CD4-positive, alpha-beta T cell treated with Interferon alpha-2 for 1 hour (primary cell): Measurements from ENCODE around the gene UROC1.

ENCODE experiments used
- DNase-seq, 2 donors: peaks; one replicate each; pipeline ENCODE4 v3.0.0-alpha.2; 2020 to 2022

Gene UROC1

DNA sequence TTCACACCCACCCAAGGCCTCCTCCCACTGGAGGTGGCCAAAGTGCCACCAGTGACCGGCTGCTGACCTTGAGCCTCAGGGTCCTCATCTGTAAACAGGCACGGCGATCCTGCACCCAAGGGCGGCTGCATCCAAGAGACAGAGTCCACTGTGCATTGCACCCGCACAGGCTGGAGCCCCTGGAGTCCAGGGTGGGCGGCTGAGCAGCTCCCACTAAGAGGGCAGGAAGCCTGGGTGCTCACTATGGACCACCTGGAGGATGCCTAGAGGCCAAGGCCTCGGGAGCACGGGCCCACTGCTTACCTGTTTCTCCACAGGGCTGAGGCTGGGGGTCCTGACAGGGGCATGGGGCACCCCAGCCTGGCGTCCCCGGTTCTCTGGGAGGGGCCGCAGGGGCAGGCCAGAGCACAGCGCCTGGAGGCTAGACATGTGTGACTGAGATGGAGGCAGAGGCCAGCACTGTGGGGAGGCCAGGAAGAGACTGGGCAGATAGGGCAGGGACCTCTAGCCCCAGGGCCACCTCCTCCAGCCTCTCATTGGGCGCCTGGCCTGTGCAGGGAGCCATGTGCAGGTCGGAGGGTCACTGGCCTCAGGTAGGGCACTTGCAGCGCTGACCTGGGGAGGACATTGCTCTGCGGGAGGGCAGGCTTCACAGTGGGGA lies at the start of gene UROC1:
UROC1 (minus strand) TSS at position 483 of the 661 bp plus-strand sequence; CDS start at position 429, 54 bp downstream.
- DNase-seq, result no peak

DNA sequence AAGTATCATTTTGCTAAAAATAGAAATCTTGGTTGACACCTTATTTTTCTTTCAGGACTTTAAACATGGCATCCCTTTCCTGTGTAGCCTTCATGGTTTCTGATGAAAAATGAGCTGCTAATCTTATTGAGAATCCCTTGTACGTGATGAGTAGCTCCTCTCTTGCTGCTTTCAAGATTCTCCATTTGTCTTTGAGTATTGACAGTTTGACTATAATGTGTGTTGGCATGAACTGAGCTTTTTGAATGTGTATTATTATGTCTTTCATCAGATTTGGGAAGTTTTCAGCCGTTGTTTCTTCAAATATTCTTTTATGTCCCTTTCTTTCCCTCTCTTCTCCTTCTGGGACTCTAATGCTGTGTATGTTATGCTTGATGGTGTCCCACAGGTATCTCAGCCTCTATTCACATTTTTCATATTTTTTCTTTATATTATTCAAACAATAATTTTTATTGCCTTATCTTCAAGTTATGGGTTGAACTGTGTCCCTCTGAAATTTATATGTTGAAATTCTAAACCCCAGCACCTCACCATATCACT lies 45.2 kb upstream of the UROC1 start:
- no peak for DNase-seq

DNA sequence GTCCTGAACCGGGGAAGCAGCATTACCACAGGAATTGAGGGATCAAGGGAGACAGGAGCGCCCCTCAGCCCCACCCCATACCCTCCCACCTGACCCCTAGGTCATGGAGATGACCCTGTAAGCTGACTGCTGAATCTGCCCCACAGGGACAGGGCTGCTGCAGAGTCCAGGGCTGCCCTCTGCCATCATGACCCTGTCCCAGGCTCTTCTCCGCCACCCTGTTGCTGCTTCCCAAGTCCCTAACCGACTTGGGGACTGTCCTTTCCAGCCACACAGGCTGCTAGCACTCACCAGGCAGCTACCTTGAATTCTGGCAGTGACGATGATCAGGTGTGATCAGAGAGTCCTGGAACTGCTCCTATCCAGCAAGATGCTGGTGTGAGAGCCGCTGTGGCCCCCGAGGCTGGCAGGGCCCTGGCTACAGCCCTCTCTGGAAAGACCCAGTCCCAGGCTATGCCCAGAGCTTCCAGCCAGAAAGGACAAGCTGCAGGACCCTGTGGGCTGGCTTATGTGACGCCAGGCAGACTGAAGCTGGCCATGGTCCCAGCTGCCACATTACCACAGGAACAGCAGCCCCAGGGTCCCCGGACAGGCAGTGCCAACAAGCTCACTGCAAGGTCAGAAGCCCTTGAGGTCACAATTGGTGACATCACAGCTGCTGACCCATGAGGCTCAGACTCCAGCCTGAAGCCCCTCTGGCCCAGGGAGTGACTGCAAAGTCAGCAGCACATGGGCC lies 40.9 kb upstream of the UROC1 start, which contains the start of gene C3orf22:
C3orf22 (minus strand) TSS at position 597 of the 736 bp plus-strand sequence. CDS start 5,542 bp downstream, outside the sequence.
- no peak for DNase-seq

DNA sequence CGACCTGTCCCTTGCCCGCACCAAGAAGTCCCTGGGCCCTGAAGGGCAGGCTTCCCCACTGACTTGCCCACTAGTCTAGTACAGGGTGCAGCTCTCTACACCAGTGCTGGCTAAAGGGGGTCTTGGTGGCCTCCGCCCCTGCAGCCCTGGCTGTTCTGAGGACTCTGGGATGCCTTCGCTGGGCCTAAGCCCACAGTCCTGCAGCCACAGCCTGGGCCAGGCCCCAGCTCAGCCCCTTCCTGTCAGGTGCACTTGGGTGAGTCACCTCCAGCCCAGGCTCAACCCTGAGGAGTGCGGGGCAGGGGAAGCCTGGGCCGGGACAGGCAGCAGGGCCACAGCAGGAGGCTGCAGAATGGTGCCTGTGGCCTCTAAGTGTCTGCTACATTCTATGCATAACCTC lies 40.2 kb upstream of the UROC1 start:
- no peak for DNase-seq

DNA sequence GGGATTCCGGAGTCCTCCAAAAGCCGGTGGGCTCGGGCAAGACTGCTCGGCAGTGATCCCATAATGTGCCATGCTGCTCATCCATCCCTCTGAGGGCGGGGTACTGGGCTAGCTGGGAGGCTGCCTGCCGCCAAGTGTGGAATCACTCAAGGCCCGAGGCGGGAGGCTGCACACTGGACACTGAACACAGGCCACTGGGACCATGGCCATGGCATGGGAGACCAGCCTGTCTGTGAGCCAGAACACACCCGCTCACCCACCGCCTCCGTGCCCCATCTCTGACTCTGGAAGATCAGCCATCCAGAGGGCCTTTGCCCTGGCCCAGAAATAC lies 39.8 kb upstream of the UROC1 start:
- no peak for DNase-seq

DNA sequence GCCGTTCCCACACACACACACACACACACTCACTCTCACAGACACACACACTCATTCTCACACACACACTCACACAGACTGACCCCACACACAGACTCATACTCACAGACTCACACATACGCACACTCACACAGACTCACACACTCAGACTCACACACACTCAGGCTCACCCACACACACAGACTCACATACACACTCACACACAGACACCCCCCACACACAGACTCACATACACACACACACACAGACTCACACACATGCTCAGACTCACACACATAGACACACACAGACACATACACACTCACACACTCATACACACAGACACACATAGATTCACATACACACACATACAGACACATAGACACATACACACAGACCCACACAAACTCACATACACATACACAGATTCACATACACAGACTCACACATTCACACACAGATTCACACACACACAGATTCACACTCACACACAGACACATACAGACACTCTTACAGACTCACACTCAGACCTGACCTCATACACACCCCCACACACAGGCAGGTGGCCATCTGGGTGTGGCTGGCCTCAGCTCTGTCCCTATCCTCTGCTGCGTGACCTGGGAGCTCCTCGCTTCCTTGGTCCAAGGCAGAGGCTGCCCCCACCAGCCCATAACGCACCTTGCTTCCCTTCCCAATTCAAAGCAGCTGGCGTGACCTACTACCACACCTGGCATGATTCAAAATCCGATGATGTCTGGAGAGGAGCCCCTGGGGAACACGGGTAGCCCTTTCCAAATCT lies 39.3 kb upstream of the UROC1 start:
- DNase-seq, result no peak

DNA sequence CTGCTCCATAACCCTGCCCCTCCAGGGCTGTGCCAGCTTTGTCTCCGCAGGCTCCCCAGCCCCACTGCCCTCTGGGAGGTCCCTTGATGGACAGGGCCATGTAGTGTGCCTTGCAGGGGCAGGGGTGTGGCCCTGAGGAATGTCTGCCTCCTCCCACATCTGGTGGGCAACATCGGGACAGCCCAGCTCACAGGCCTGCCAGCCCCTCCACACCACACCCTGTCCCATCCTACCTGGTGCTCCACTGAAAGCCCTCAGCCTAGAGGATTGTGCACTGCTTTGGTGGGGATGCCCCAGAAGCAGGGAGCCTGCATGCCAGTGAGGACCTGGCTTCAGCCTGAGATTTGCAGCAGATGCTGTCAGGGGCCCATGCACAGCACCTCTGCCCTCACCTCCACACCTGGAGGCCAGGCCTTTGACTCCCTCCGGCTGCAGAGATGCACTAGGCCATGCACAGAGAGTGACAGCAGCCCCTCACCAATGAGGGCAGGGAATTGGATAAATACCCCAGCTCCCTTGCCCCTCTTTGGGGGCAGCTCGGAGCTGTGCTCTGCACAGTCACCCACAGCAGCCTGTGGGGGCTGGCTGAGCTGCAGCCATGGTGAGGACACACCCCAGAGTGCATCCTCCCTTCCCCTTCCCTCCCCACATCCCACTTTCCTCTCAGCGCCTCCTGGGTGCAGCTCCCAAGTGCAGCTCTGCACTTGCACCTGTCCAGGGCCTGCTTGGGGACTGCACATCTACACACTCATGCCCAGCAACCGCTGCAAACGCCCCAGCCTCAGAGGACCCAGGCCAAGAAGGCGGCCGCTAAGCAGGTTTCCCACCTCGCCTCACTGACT lies 38.4 kb upstream of the UROC1 start:
- DNase-seq, result no peak

DNA sequence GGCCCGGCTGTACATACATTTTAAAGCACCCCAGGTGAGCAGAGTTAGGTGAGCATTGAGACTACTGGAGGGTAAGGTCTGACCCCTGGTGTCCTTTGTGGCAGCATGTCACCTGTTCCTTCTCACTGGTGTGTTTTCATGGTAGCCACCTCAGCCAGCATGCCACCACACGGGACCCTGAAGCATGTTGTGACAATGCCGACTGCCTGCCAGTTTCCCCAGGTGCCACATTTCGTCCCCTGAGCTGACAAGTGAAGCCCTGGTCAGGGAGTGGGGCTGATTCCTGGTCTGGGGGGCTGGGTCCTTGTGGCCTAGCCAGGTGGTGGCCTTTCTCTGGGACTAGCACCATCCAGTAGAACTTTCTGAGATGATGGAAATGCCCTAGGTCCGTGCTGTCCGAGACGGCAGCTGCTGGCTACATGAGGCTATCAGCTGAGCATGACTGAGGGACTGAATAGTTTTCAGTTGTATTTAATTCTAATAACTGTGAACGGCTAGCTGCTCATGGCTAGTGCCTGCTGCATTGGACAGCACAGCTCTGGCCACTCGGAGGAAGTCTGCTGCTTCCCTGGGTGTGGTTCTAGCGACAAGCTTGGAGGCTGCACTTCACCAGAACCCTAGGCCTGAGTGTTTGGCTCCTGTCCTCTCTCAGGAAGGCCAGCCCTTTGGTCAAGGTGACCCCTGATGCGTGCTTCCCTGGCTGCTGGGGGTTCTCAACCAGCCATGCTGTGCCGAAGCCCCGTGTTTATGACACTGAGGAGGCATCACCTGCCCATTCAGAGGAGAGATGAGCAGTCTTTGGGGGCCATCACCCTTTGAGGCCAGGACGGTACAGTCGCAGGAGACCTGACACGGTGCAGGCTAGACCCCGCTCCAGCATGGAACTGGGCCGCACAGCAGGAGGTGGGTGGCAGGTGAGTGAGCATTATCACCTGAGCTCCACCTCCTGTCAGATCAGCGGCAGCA lies 37.3 kb upstream of the UROC1 start:
- DNase-seq, result no peak

DNA sequence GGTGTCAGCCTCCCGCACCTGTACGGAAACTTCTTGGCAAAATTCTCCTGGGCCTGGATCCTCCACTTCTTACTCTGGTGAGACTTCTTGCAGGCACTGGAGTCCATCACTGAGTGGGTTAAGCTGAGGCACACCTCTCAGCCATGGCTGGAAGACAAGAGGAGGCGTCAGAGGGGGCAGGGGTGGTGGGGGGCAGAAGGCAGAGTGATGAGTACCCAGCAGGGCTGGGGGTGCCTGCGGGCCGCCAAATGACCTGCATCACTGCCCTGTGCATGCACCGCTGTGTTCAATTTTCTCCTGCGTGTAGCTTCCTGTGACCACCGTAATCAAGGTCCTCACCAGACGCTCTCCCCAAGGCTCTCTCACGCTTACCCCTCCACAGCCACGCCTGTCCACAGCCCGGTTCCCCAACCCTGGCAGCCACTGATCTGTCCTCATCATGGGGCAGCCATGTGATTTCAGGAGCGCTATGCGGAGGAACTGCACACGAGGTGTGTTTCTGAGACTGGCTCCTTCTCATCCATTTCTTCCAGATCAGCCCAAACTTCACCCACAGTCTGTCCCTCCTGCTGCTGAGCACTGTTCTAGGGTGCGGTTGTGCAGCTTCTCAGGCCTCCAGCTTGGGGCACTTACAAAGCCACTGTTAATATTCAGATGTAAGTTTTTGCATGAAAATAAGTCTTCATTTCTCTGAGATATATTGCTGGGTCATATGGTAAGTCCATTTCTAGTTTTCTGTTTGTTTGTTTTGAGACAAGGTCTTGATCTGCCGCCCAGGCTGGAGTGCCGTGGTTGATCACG lies 35.9 kb upstream of the UROC1 start:
- no peak for DNase-seq

DNA sequence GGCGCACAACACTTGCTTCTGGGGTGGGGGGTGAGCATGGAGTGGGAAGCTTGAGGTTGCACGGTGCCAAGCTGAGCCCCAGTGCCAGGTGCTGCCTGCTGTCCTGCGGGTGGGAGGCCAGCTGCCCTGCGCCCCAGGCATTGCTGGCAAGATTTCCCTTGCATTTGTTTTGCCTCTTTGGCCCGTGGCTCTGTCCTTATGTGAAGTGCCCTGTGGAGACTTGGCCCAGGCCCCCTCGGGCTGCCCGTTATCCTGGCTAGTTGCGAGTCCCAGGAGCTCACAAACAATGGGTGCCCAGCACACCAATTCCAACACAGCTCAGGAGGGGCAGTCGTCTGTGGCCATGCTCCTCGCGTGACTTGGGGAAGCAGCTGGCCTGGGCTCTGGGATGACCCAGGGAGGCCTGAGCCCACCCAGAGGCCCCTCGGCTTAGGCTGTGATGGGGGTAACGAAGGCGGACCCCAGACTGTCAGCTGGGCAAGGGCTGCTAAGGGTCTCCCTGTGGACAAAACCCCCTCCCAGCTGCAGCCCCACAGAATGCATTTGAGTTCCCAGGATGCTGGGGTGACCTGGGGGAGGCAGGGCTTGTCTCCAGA lies 35.2 kb upstream of the UROC1 start:
- DNase-seq, result no peak

DNA sequence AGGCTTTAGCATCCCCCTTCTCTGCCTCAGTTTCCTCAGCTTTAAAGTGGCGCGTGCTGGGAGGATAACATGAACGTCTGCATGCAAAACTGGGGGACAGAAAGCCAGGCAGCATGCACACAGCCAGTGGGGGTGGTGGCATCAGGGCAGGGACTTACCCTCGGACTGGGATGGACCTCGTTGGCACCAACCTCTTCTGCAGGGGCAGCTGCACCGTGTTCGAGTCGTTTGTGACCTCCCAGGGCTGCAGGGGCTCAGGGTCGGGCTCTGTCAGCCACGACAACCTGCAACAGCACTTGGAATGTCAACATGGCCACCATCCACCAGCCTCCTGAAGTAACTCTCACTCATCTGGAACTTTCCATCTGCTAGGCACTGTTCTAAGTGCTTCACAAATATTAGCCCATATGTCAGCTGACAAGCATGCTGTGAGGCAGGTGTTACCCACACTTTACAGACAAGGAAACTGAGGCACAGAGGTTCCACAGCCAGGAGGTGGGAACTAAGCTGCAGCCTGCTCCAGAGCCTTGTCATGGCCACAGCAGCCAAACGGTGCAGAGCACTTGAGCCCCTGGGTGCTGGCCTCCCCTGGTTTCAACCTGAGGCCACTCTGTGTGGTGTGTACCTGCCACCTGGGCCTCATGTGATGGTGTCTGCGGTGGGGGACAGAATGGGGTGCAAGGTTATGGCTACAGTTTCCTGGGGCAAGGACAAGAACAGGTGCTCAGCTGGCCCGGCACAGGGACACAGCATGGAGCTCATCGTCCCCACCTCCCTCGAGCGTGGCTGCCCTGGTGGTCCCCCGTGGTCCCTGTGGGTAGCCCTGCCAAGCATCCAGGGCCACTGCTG lies 34.5 kb upstream of the UROC1 start:
- no peak for DNase-seq

DNA sequence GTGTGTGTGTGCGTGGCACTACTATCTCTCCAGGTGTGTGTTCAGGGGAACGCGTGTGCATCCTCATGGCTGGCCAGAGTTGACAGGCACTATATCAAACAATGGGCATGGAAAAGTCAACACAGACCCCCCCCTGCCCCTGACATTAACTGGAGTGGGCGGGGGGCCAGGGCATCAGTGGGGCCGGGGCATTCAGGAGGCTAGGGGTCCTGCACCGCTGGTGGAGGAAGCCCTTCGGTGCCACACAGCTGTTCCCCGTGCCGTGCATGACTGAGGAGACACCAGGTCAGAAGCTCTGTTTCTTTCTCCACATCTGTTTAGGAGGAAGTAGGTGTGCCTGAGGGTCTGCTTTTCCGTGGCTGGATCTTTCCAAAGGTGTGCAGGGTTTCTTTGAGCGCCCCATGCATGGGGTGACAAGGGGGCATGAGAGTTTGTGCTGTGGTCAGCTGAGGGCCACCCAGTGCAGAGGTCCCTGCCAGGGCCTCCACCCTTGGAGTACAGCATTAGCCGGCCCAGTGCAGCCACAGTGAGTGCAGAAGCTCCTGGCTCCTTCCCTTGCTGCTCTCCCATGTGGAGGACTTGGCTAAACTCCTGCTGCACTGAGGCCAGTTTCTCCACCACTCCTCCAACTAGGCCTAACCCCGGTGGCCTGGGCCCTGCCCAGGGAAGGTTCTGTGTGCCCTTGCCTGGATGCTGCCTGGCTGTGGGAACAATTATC lies 33.7 kb upstream of the UROC1 start:
- DNase-seq, result no peak

DNA sequence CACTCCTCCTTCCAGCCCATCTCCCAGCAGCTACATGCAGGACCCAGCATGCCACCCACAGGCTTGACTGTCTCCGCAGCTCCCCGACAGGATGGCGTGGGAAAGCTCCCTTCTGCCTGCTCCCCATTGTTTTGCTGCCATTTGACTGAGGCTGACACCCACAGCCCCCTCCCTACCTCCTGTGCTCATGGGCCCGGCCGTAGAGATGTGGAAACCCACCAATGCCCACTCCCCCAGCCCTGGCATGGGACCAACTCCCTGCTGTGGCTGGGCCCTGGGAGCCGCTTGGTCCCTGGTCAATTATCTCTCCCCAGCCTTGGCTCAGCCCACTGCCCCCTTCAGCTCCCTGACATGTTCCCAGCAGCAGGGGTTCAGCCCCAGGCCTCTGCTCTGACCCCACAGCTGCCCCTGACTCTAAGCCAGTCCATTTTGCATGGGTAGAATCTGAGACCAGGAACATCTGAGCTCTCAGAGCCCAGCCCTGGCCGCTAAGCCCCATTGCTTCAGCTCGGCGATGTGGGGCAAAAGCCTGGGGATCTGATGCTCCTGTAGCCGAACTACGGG lies 33.0 kb upstream of the UROC1 start:
- no peak for DNase-seq

DNA sequence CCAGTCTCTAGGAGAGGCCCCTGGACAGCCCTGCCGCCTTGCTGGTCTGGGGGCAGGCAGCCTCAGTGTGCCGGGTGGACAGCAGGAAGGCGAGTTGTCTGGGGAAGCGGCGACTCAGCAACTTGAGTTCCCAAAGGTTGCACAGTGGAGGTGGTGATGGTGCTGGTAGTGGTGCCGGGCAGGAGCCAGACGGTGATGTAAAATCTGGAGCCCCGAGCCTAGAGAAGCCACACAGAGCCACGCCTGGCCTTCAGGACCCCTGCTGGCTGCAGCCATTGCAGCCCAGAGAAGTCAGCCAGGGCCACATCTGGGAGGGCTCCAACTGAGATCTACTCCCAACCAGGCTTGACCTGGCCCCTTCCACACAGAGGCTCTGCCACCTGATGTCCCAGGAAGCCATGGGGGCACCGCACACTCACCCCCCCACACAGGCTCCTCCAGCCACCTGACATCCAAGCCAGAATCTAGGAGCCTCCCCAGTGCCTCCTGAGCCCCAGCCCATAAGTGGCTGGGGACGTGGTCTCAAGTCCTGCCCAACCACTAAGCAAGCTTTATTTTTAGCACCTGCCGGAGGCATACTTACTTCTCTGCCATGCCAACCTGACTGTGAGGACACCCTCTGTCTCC lies 32.4 kb upstream of the UROC1 start:
- DNase-seq, result no peak

DNA sequence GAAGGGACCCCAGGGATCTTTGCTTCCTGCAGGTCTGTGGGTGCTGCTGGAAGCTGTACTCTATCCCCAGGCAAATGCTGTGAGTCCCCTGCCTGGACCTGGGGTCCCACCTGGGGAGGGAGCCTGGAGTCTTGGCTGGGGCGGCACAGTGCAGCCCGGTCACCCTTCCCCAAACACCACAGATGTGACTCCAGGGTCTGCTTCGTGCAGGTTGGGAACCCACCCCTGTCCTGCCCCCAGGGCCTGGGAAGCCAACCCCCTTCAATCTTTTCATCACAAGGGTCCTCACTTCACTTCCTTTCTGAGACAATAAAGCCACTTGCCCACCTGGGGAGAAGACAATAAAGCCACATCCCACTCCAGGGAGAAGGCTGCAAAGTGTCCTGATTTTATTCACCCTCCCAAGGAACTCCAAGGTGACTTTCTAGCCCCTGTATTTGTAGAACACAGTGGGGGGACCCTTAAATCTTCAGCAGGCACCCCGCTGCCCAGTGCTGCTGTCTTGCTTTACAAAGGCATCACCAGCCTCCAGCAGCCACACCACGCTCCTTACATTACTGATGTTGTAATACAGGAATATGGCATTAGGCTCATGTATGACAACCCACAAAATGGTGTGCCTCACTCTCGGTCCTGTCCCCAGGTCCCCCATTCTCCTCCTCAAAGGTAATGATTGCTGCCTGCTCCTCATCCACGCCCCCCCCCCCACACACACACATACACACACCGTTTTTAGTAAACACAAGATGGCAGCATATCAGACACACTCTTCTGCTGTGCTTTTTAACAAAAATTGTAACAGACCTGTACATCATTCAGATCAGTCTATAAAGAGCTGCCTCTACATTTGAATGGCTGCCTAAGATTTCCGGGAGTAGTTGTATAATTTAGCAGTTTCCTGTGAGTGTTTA lies 31.2 kb upstream of the UROC1 start:
- DNase-seq, result peak in 1 of 2 donors; percentile 0

DNA sequence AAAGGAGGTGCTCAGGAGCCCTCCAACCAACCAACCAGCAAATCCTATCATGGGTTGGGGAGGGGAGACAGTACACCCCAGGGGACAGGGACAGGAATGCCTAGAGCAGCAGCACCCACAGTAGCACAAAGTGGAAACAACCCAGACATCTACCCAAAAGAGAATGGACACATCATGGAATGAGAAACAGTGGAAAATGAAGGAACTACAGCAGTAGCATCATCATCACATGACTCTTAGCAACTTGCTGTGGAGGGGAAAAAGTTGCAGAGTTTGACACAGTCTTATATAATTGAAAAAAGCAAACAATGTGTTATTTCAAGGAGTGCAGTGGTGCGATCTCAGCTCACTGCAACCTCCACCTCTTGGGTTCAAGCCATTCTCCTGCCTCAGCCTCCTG lies 30.1 kb upstream of the UROC1 start:
- DNase-seq, result no peak
